SK-N-MC (cell line): ENCODE data around the gene PRKCZ.

ENCODE experiments used
- DNase-seq: peaks from one replicate; pipeline ENCODE4 v3.0.0-alpha.2; 2011; ENCODE audit warnings: low read depth, low spot score
- H3K27ac ChIP-seq: fragments of 200-600 bp; sonication (generic); 2 replicates; pipeline ENCODE4 v1.5.1; 2016; ENCODE audit warnings: mixed run types
- H3K36me3 ChIP-seq: fragments of 200-600 bp; sonication (generic); 2 replicates; pipeline ENCODE4 v1.6.1; 2017; ENCODE audit warnings: antibody characterized with exemption, low read length, mixed read lengths; ENCODE audit not compliant: insufficient read depth
- H3K4me3 ChIP-seq: fragments of 200-600 bp; sonication (generic); 2 replicates; pipeline ENCODE4 v1.5.1; 2016
- H3K9ac ChIP-seq: fragments of 200-600 bp; sonication (generic); 2 replicates; pipeline ENCODE4 v1.8.0; 2017; ENCODE audit warnings: mixed run types, mixed read lengths; ENCODE audit not compliant: insufficient read length
- H3K9me3 ChIP-seq: fragments of 200-600 bp; sonication (generic); 2 replicates; pipeline ENCODE4 v1.6.1; 2017; ENCODE audit warnings: low read depth, mild to moderate bottlenecking, antibody characterized with exemption, low read length, moderate library complexity, mixed read lengths
- EZH2 ChIP-seq: fragments of 200-600 bp; sonication (generic); IDR thresholded peaks from one replicate; pipeline ENCODE4 v1.6.1; 2017; ENCODE audit warnings: antibody characterized with exemption
- FOXP2 ChIP-seq: optimal IDR thresholded peaks from 2 replicates; pipeline ENCODE3; 2011; ENCODE audit warnings: mild to moderate bottlenecking, moderate library complexity; ENCODE audit not compliant: insufficient read depth; ENCODE audit errors: extremely low read length, control extremely low read depth
- POLR2AphosphoS5 ChIP-seq: IDR thresholded peaks from 2 replicates; pipeline ENCODE4 v1.6.1; 2012; ENCODE audit warnings: mild to moderate bottlenecking, low read depth, low read length, borderline replicate concordance

The PRKCZ gene

DNA sequence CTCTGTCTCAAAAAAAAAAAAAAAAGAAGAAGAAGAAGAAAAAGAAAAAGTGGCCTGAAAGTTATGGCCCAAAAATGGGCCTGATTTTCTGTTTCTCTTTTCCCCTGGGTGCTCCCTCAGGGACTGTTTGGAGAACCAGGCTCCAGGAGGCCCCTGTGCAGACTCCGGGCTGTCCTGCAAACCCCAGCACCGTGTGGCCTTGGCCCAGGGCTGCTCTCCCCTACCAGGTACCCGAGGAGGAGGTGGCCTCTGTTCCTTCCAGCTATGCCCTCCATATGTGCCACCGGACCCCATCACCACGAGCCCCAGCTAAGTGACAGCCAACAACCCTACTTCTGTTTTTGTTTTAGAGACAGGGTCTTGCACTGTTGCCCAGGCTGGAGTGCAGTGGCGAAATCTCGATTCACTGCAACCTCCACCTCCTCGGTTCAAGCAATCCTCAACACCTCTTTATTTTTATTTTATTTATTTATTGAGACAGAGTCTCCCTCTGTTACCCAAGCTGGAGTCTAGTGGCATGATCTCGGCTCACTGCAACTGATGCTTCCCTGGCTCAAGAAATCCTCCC lies 151.9 kb downstream of the PRKCZ start:
- TF ChIP-seq POLR2AphosphoS5: no peak
- no peak for TF ChIP-seq EZH2
- TF ChIP-seq FOXP2: no peak
- no peak for DNase-seq
- no peaks in the 10 kb centered on the region for H3K9me3 ChIP-seq
- no peaks in the 10 kb centered on the region for H3K36me3 ChIP-seq
- H3K27ac ChIP-seq: no peak overlapping the region
- H3K4me3 ChIP-seq: no peak overlapping the region
- no peak overlapping the region for H3K9ac ChIP-seq

DNA sequence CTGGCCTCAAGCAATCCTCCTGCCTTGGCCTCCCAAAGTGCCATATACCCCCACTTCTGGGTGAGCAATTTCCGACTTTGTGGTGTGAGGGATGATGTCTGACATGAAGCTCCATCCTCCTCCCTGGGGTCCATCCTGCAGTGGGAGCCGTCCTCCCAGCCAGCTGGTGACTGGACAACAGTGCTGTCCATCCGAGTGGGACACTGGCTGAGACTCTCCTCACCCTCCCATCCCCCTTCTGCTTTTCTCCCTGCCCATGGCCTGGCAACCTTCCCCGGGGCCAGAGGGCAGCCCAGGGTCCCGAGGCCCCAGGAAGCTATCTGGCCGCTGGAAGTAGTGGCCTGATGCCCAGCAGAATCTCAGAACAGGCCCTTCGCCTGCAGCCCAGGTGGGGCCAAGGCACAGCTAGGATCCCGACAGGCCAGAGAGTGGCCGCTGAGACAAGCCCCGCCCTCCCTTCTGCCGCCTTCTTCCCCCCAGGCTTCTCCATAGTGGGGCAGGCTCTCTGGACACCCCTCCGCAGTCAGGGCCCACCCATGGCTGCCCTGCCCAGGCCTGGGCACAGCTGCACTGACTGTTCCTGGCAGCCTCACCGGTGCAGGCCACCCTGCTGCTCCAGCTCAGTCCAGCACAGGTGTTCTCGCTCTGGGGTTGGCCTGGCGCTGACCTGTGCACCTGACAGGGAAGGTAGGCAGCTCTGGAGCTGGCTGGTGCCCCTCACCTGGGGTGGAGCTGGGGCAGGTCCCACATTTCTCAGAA lies 152.8 kb downstream of the PRKCZ start:
- DNase-seq: no peak
- no peak overlapping the region for H3K4me3 ChIP-seq
- TF ChIP-seq POLR2AphosphoS5 (no peak), FOXP2 (no peak), EZH2 (no peak)
- no peaks in the 10 kb centered on the region for H3K36me3 ChIP-seq
- no peak overlapping the region for H3K9ac ChIP-seq
- H3K9me3 ChIP-seq: no peaks in the 10 kb centered on the region
- H3K27ac ChIP-seq: no peak overlapping the region

DNA sequence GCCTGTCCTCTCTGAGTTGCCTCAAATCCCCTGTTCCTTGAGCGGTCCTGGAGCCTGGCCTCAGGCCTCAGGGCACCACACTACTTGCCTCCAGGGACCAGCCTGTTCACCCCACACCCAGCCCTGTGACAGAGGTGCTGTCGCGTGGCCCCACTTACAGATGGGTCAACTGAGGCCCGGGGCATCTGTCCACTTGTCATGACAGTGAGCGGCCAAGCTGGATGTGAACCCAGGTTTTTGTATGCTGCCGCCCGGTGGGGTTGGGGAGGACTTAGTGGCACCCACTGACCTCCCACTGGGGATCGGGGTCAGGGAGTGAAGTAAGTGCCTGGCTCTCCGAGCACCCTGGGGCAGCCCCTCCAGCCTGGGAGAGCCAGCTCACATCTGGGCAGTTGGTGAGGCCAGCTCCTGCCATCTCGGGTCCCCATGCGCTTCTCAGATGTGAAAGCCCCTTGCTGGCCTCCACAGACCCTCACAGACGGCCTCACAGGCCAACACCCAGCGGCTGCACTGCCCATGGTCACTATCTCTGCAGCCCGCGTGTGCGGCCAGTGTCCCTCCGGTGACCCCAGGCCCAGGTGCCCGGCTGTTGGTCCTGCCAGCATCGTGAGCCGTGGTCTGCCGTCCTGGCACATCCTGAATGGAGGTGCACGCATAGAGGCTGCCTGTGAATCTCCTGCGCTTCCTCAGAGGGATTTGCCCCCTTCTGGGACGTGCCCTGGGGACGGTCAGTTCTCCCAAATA lies 153.6 kb downstream of the PRKCZ start:
- Histone ChIP-seq H3K36me3 (no peaks in the 10 kb centered on the region), H3K9ac (no peak overlapping the region), H3K27ac (no peak overlapping the region), H3K9me3 (no peaks in the 10 kb centered on the region), H3K4me3 (no peak overlapping the region)
- DNase-seq: no peak
- TF ChIP-seq EZH2 (no peak), FOXP2 (no peak), POLR2AphosphoS5 (no peak)

DNA sequence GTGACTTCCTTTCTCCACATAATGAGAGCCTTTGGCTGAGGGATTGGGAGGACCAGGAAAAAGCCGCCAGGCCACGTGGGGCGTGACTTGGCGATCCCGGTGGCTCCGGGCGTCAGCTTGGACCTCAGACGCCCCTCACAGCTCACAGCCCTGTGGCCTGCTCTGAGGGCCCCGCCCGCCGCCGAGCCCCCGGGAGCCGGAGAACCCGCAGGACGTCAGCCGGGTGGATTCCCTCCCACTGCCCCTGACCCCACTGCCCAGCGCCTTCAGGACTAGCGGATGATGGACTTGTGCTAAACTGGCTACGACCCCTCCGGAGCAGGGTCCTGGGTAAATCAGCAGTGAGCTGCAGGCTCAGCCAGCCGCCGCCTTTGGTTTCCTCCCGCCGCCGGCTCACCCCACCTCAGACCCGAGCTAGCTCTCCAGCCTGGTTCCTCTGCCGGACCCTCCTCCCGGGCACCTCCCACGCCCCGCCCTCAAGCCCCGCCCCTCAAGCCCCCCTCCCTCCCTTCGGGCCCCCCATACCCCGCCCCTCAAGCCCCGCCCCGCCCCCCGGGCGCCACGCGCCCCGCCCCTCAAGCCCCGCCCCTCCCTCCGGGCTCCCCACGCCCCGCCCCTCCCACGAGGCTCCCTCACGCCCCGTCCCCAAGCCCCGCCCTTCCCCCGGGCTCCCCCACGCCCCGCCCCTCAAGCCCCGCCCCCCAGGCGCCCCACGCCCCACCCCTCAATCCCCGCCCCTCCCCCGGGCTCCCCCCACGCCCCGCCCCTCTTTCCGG lies 154.4 kb downstream of the PRKCZ start:
- no peaks in the 10 kb centered on the region for H3K36me3 ChIP-seq
- H3K4me3 ChIP-seq: peak overlapping the region; percentile 68
- no peak for DNase-seq
- H3K9me3 ChIP-seq: no peaks in the 10 kb centered on the region
- H3K9ac ChIP-seq: no peak overlapping the region
- no peak overlapping the region for H3K27ac ChIP-seq
- TF ChIP-seq POLR2AphosphoS5: no peak
- TF ChIP-seq FOXP2: no peak
- no peak for TF ChIP-seq EZH2

DNA sequence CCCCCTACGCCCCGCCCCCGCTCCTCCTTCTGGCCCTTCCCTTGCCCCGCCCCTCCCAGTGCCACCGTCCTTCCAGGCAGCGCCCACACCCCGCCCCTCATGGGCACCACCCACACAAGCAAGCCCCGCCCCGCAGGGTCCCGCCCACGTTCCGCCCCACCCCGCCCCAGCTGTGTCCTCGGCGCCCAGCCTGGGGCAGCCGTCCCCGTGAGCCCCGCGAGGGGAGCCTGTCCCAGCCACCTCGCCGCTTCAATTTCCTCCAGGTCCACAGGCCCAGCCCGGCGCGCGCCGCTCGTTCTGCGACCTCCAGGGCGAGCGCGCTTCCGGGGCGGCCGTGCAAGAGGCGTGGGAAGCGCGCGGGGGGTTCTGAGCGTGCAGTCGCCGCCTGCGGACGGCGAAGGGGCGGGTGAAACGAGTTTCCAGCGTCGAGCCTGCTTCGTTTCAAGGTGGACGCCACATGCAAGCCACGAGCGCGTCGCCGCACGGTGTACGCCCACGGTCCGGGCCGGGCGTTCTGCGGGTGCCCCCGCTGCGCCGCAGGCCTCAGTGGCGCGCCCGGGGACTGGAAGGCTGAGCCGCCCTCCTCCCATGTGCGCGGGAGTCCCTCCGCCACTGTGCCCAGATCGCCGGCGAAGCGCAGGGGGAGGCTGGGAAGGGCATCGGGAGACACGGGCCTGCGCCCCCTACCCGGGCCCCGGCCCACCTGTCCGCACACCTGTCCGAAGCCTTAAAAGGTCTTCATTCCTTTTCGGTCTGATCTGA lies 155.2 kb downstream of the PRKCZ start:
- peak; percentile 53; the same call in 1 of the 2 replicates for TF ChIP-seq POLR2AphosphoS5
- no peak for TF ChIP-seq EZH2
- no peak for DNase-seq
- Histone ChIP-seq H3K4me3 (peak overlapping the region; percentile 76), H3K9ac (peak overlapping the region; percentile 37), H3K27ac (no peak overlapping the region), H3K9me3 (no peaks in the 10 kb centered on the region), H3K36me3 (no peaks in the 10 kb centered on the region)

DNA sequence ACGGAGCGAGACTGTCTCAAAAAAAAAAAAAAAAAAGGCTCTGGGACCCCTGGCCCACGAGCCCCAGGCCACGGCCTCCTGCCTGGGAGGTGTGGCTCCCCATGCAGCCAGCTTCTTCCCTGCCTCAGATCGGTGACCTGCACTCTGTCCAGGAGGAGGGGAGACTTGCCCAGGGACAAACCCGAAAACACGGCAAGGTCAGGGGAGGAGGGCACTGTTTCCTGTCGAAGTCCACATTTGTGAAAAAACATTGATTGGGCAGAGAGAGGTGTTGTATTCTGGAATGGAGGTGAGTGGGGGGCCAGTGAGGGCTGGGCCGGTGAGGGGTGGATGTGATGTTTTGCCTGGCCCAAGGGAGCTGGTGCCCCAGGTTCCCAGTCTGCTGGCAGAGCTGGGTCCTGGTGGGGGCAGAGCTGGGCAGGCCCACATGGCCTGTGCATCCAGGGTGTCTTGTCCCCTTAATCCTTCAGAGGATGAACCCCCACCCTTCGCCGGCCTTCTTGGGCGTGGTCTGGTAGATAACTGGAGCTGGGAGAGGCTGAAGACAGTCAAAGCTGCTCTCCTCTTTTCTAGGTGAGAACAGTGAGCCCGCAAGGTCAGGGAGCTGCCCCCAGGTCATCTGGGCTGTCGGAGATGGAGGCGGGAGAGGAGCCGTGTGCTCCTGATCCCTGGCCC lies 156.7 kb downstream of the PRKCZ start:
- no peak for DNase-seq
- Histone ChIP-seq H3K9me3 (no peaks in the 10 kb centered on the region), H3K36me3 (no peaks in the 10 kb centered on the region), H3K27ac (no peak overlapping the region), H3K9ac (no peak overlapping the region), H3K4me3 (no peak overlapping the region)
- TF ChIP-seq EZH2 (no peak), FOXP2 (no peak), POLR2AphosphoS5 (no peak)
